Panc1 (cell line): ENCODE data around the gene CIB4. TPM values are rescaled to one million over a fixed set of nuclear protein-coding genes. Genes with fewer than 3 reads are reported as not detected.

Experiments
- ATAC-seq: fragments of 200-7000 bp; cut with Tn5 transposase; 2 replicates; pipeline ENCODE4 v1.9.1; 2020; ENCODE audit warnings: mild to moderate bottlenecking, moderate library complexity
- BruUV-seq: library from RNA; stranded (reverse); fragments of 400-500 nt; replicated peaks from 2 replicates; lab custom pipeline; 2021; lab: Mats Ljungman, UMichigan
- CTCF ChIA-PET: fragments of 300-600 bp; sonication (Branson Sonifier 250); formaldehyde crosslinking; loops from one replicate; lab custom pipeline; 2022; ENCODE audit warnings: antibody characterized with exemption; lab: Charles Lee
- POLR2A ChIA-PET: fragments of 300-600 bp; sonication (Branson Sonifier 250); formaldehyde crosslinking; loops from one replicate; lab custom pipeline; 2022; ENCODE audit warnings: antibody characterized with exemption; lab: Charles Lee
- DNase-seq: peaks from one replicate; pipeline ENCODE4 v3.0.0-alpha.2; 2010; ENCODE audit warnings: low read depth, low spot score
- H3K27ac ChIP-seq: 2 replicates; pipeline ENCODE4 v1.5.1; 2011; ENCODE audit warnings: mild to moderate bottlenecking, low read length, inconsistent platforms
- H3K27me3 ChIP-seq: fragments of 200-500 bp; sonication (Bioruptor generic); 2 replicates; pipeline ENCODE4 v1.6.0; 2014; ENCODE audit warnings: low read length, inconsistent platforms; ENCODE audit not compliant: control insufficient read depth, insufficient read depth
- H3K36me3 ChIP-seq: fragments of 200-500 bp; sonication (Bioruptor generic); 2 replicates; pipeline ENCODE4 v1.5.1; 2014; ENCODE audit warnings: inconsistent platforms, mild to moderate bottlenecking, low read length, moderate library complexity; ENCODE audit not compliant: control insufficient read depth, insufficient read depth
- H3K4me1 ChIP-seq: 2 replicates; pipeline ENCODE4 v1.5.1; 2011; ENCODE audit warnings: inconsistent platforms, mild to moderate bottlenecking, low read length, moderate library complexity; ENCODE audit not compliant: control insufficient read depth, insufficient read depth
- H3K4me3 ChIP-seq, 2 experiments: 2 replicates each; pipeline ENCODE4 v1.5.1; 2011 to 2012; ENCODE audit warnings: low read depth in 2 of 2, low read length in 2 of 2, mild to moderate bottlenecking in 2 of 2, inconsistent platforms in 1 of 2, moderate library complexity in 1 of 2
- H3K9me3 ChIP-seq: fragments of 200-500 bp; sonication (Bioruptor generic); 2 replicates; pipeline ENCODE4 v1.5.1; 2014; ENCODE audit warnings: low read depth, mild to moderate bottlenecking, inconsistent platforms, low read length, moderate library complexity; ENCODE audit not compliant: control insufficient read depth, insufficient read depth
- CTCF ChIP-seq: fragments of 450-650 bp; IDR thresholded peaks from 2 replicates; pipeline ENCODE4 v1.5.1; 2017; ENCODE audit warnings: mild to moderate bottlenecking
- POLR2AphosphoS5 ChIP-seq: IDR thresholded peaks from 2 replicates; pipeline ENCODE4 v1.6.1; 2012; ENCODE audit warnings: mild to moderate bottlenecking, low read depth, low read length, moderate library complexity
- REST ChIP-seq, 2 experiments: IDR thresholded peaks; 2 replicates each; pipeline ENCODE4 v1.6.1; 2011 to 2012; ENCODE audit warnings: low read depth in 2 of 2, control low read depth in 1 of 2, low read length in 1 of 2, mild to moderate bottlenecking in 1 of 2, moderate library complexity in 1 of 2; ENCODE audit not compliant: insufficient read depth in 1 of 2
- SIN3A ChIP-seq: IDR thresholded peaks from 2 replicates; pipeline ENCODE4 v1.6.1; 2012; ENCODE audit warnings: low read depth, mild to moderate bottlenecking, low read length, moderate library complexity, borderline replicate concordance; ENCODE audit not compliant: insufficient read depth
- TCF7L2 ChIP-seq: IDR thresholded peaks from 2 replicates; pipeline ENCODE4 v1.6.1; 2011; ENCODE audit warnings: mild to moderate bottlenecking, low read depth, low read length, inconsistent platforms
- in situ Hi-C: cut with HindIII; loops from 2 replicates; pipeline ENCODE4 v1.10.0; 2016; ENCODE audit warnings: low sequenced_read_pairs, low pct_unique_long_range_greater_than_20kb
- intact Hi-C: fragments of 100-400 bp; cut with micrococcal nuclease; formaldehyde crosslinking; loops from one replicate; pipeline ENCODE4 v1.10.0; 2022; ENCODE audit not compliant: unreplicated experiment
- total RNA-seq: library from RNA; stranded (reverse); gene quantifications from one replicate; pipeline ENCODE4 v1.2.1, GENCODE V29; 2021; ENCODE audit not compliant: unreplicated experiment

CIB4 gene
- total RNA-seq, 1 experiment from 2014 or later = 0.33 TPM

- Histone ChIP-seq H3K36me3 (no peaks in the 10 kb centered on the region), H3K9me3 (no peaks in the 10 kb centered on the region), H3K27ac (no peak overlapping the region), H3K27me3 (no peaks in the 10 kb centered on the region), H3K4me1 (0 out of 2 replicates have a peak, but pooled peaks cover 2% of the 10 kb centered on the region), H3K4me3 (no peak overlapping the region)
- ATAC-seq (no peak), DNase-seq (no peak)
- intact Hi-C loops (no loop called here), in situ Hi-C loops (no loop called here)
- TF ChIP-seq REST (IDR thresholded peaks at IDR 0.05; ENCODE audit: insufficient read depth in 1 of 2, low read depth in 2 of 2, low read length in 1 of 2) (no peak), POLR2AphosphoS5 (no peak), TCF7L2 (no peak), CTCF (no peak), SIN3A (no peak)
- no TSS peak for BruUV-seq
- CTCF ChIA-PET = no interaction called here
- POLR2A ChIA-PET = no interaction called here
These were observed 22.1 kb downstream of the CIB4 start for GRCh38 chr2:26619096-26619495.

DNA sequence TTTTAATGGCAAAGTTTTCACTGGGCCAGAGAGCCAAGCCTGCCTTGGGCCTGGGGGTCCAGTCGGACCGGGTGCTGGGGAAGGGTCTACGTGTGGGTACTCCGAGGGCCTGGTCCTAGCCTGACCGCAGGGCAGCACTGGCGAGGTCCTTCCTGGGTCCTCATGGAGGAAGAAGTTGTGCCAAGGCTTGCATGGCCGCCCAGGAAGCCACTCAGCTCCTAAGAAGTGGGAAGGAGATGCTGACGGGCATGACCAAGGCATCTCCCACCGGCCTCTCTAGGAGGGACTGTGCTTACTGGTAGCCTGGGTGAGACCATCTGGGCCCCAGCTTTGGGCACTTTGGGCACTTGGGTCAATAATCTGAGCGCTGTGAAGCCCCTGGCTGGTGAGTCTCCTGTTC is 22.6 kb downstream of the CIB4 start:
- no peak for ATAC-seq
- Histone ChIP-seq H3K27me3 (no peaks in the 10 kb centered on the region), H3K36me3 (no peaks in the 10 kb centered on the region), H3K27ac (no peak overlapping the region), H3K4me1 (0 out of 2 replicates have a peak, but pooled peaks cover 3% of the 10 kb centered on the region), H3K9me3 (no peaks in the 10 kb centered on the region), H3K4me3 (no peak overlapping the region)
- BruUV-seq = no TSS peak
- in situ Hi-C loops (no loop called here), intact Hi-C loops (no loop called here)
- POLR2A ChIA-PET = no interaction called here
- TF ChIP-seq POLR2AphosphoS5 (no peak), TCF7L2 (no peak), SIN3A (no peak), REST (IDR thresholded peaks at IDR 0.05; ENCODE audit: insufficient read depth in 1 of 2, low read depth in 2 of 2, low read length in 1 of 2) (no peak), CTCF (no peak)
- no peak for DNase-seq
- CTCF ChIA-PET = no interaction called here
